A673 (cell line): ENCODE data around the gene INSYN1. TPM values are rescaled to one million over a fixed set of nuclear protein-coding genes. Genes with fewer than 3 reads are reported as not detected.

ENCODE experiments used
- BruUV-seq: library from RNA; stranded (reverse); fragments of 400-500 nt; replicated peaks from 2 replicates; lab custom pipeline; 2021; lab: Mats Ljungman, UMichigan
- CTCF ChIA-PET: fragments of 300-600 bp; sonication (Branson Sonifier 250); formaldehyde crosslinking; loops from one replicate; lab custom pipeline; 2022; ENCODE audit warnings: antibody characterized with exemption; lab: Charles Lee
- POLR2A ChIA-PET: fragments of 300-600 bp; sonication (Branson Sonifier 250); formaldehyde crosslinking; loops from one replicate; lab custom pipeline; 2022; ENCODE audit warnings: antibody characterized with exemption; ENCODE audit not compliant: low non-redundant PET; lab: Charles Lee
- DNase-seq: peaks from one replicate; pipeline ENCODE4 v3.0.0-alpha.2; 2015; ENCODE audit warnings: low spot score
- H3K27ac ChIP-seq: fragments of 200-600 bp; sonication (generic); 2 replicates; pipeline ENCODE4 v1.5.1; 2016; ENCODE audit warnings: mixed run types, low read depth, mild to moderate bottlenecking, mixed read lengths, antibody characterized with exemption, low read length; ENCODE audit not compliant: poor library complexity, severe bottlenecking
- H3K27me3 ChIP-seq: fragments of 200-600 bp; sonication (generic); replicated peaks from 2 replicates; pipeline ENCODE4 v1.6.1; 2017; ENCODE audit warnings: mixed run types, low read depth, mild to moderate bottlenecking, mixed read lengths, antibody characterized with exemption, low read length; ENCODE audit not compliant: insufficient read depth, poor library complexity
- H3K36me3 ChIP-seq: fragments of 200-600 bp; sonication (generic); 2 replicates; pipeline ENCODE4 v1.6.1; 2016; ENCODE audit warnings: mixed run types, mild to moderate bottlenecking, mixed read lengths, antibody characterized with exemption, low read length; ENCODE audit not compliant: insufficient read depth, poor library complexity, severe bottlenecking
- H3K4me1 ChIP-seq: fragments of 200-600 bp; sonication (generic); 2 replicates; pipeline ENCODE4 v1.6.1; 2017; ENCODE audit warnings: mixed run types, mild to moderate bottlenecking, mixed read lengths, antibody characterized with exemption, low read length; ENCODE audit not compliant: insufficient read depth, poor library complexity, severe bottlenecking
- H3K4me3 ChIP-seq: fragments of 200-600 bp; sonication (generic); 2 replicates; pipeline ENCODE4 v1.5.1; 2016; ENCODE audit warnings: low read depth, mixed run types, mild to moderate bottlenecking, mixed read lengths, low read length; ENCODE audit not compliant: poor library complexity, severe bottlenecking
- H3K9me3 ChIP-seq: fragments of 200-600 bp; sonication (generic); 2 replicates; pipeline ENCODE4 v1.6.1; 2016; ENCODE audit warnings: mixed run types, low read depth, mild to moderate bottlenecking, mixed read lengths, antibody characterized with exemption, low read length; ENCODE audit not compliant: poor library complexity, severe bottlenecking
- CTCF ChIP-seq: fragments of 300-800, 200-600 bp; sonication (generic); conservative IDR thresholded peaks from 2 replicates; pipeline ENCODE4 v1.5.1; 2017; ENCODE audit warnings: low read depth, mild to moderate bottlenecking, antibody characterized with exemption, low read length, moderate library complexity, mixed read lengths
- EZH2 ChIP-seq: fragments of 200-600 bp; sonication (generic); IDR thresholded peaks from 2 replicates; pipeline ENCODE4 v1.6.1; 2017; ENCODE audit warnings: borderline replicate concordance, low read depth, mild to moderate bottlenecking, mixed read lengths, antibody characterized with exemption, low read length; ENCODE audit not compliant: poor library complexity, severe bottlenecking
- intact Hi-C: fragments of 100-400 bp; cut with micrococcal nuclease; formaldehyde crosslinking; loops from one replicate; pipeline ENCODE4 v1.10.0; 2022; ENCODE audit not compliant: unreplicated experiment
- total RNA-seq: library from RNA; stranded (reverse); gene quantifications from 2 replicates; pipeline ENCODE4 v1.2.3, GENCODE V29; 2021

Gene INSYN1
- total RNA-seq, 1 experiment from 2014 or later = 0.54 TPM

GRCh38 chr15:73792415-73792814, 39.3 kb upstream of the INSYN1 start:
- ChIA-PET POLR2A (no interaction called here), CTCF (no interaction called here)
- no peak overlapping the region for H3K4me3 ChIP-seq
- H3K27me3 ChIP-seq = no peaks in the 10 kb centered on the region
- no peak overlapping the region for H3K27ac ChIP-seq
- H3K4me1 ChIP-seq = no peaks in the 10 kb centered on the region
- DNase-seq = no peak
- intact Hi-C loops = no loop called here
- no peaks in the 10 kb centered on the region for H3K36me3 ChIP-seq
- TF ChIP-seq EZH2 = no peak
- TF ChIP-seq CTCF = no peak
- BruUV-seq = no TSS peak
- no peaks in the 10 kb centered on the region for H3K9me3 ChIP-seq

GRCh38 chr15:73789521-73790240, 36.5 kb upstream of the INSYN1 start:
- Histone ChIP-seq H3K27ac (no peak overlapping the region), H3K4me3 (no peak overlapping the region), H3K4me1 (peaks cover 8% of the 10 kb centered on the region), H3K27me3 (no peaks in the 10 kb centered on the region), H3K9me3 (no peaks in the 10 kb centered on the region), H3K36me3 (no peaks in the 10 kb centered on the region)
- intact Hi-C loops = no loop called here
- ChIA-PET CTCF (no interaction called here), POLR2A (no interaction called here)
- no peak for TF ChIP-seq EZH2
- TF ChIP-seq CTCF = no peak
- no TSS peak for BruUV-seq
- no peak for DNase-seq

GRCh38 chr15:73787621-73788020, 34.5 kb upstream of the INSYN1 start:
- no TSS peak for BruUV-seq
- Histone ChIP-seq H3K27me3 (no peaks in the 10 kb centered on the region), H3K9me3 (no peaks in the 10 kb centered on the region), H3K27ac (no peak overlapping the region), H3K4me1 (peaks cover 8% of the 10 kb centered on the region), H3K4me3 (no peak overlapping the region), H3K36me3 (no peaks in the 10 kb centered on the region)
- no peak for TF ChIP-seq EZH2
- no peak for TF ChIP-seq CTCF
- POLR2A ChIA-PET = no interaction called here
- no peak for DNase-seq
- CTCF ChIA-PET = no interaction called here
- intact Hi-C loops = no loop called here
